ENCODE results near the gene ARL2BP. TPM values are rescaled to one million over a fixed set of nuclear protein-coding genes. Genes with fewer than 3 reads are reported as not detected.

The ARL2BP gene
- total and polyA plus RNA-seq, 9 of the 15 experiments (the other 6 are each of a cell fraction or from before 2014, with no cell fraction given): 16.7 to 41.8 (median 27.2) TPM

DNA sequence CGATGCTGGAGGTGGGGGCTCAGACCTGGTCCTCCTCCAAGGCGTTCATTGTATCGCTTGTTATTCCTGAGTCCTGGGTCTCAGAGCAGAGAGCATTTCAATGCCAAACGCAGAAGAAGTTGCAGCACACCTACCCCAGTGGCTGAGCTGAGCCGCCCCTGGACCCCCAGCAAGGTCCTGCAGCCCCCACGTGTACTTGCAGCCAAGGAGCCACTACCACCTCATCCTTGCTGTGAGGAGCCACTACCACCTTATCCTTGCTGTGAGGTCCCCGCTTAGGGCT lies 25.9 kb downstream of the ARL2BP start:
- Histone ChIP-seq H3K27me3 (ENCODE audit: control insufficient read depth in 2 of 2, insufficient read depth in 2 of 2, low read length in 2 of 2) (no peaks in the 10 kb centered on the region), H3K4me1 (replicated peaks in 1 of 2; ENCODE audit: control insufficient read depth in 2 of 2, insufficient read depth in 2 of 2, low read length in 2 of 2) (peaks cover 25 to 31% of the 10 kb centered on the region in 2 experiments), H3K9ac (ENCODE audit: insufficient read depth in 1 of 2, low read depth in 2 of 2, low read length in 2 of 2) (0 out of 4 replicates have a peak overlapping the region, but pooled peaks of 1 of the 2 experiments have one; percentile 13), H3K9me1 (ENCODE audit: control insufficient read depth, insufficient read depth, low read length) (no peaks in the 10 kb centered on the region), H3K4me3 (no peak overlapping the region), H3K27ac (ENCODE audit: extremely low read depth, low read depth, low read length) (no peak overlapping the region), H2AFZ (ENCODE audit: low read depth, low read length) (no peak overlapping the region), H3K36me3 (ENCODE audit: control insufficient read depth, insufficient read depth, low read length) (no peaks in the 10 kb centered on the region), H3K79me2 (ENCODE audit: control insufficient read depth, insufficient read depth, low read length) (no peaks in the 10 kb centered on the region), H3K4me2 (ENCODE audit: insufficient read depth, low read length) (no peak overlapping the region), H4K20me1 (replicated peaks; ENCODE audit: control insufficient read depth, insufficient read depth, low read length) (no peaks in the 10 kb centered on the region), H3K9me3 (replicated peaks; ENCODE audit: control insufficient read depth, insufficient read depth, low read depth, low read length) (no peaks in the 10 kb centered on the region)
- BruUV-seq (replicated peaks): no TSS peak
- no peak for FAIRE-seq
- WGBS (ENCODE audit: insufficient coverage, low coverage, missing lambda C conversion rate): 79% methylated on average over 7 of the region's 7 CpGs
- no peak for TF ChIP-seq MYC (IDR thresholded peaks at IDR 0.05; ENCODE audit: low read depth, low read length)
- no peak for TF ChIP-seq MYC (CRISPR knock-in tag; IDR thresholded peaks at IDR 0.05; ENCODE audit: borderline replicate concordance, low read depth)
- no peak for TF ChIP-seq ZNF780A (CRISPR knock-in tag; IDR thresholded peaks at IDR 0.05)
- TF ChIP-seq, protein P1, sequence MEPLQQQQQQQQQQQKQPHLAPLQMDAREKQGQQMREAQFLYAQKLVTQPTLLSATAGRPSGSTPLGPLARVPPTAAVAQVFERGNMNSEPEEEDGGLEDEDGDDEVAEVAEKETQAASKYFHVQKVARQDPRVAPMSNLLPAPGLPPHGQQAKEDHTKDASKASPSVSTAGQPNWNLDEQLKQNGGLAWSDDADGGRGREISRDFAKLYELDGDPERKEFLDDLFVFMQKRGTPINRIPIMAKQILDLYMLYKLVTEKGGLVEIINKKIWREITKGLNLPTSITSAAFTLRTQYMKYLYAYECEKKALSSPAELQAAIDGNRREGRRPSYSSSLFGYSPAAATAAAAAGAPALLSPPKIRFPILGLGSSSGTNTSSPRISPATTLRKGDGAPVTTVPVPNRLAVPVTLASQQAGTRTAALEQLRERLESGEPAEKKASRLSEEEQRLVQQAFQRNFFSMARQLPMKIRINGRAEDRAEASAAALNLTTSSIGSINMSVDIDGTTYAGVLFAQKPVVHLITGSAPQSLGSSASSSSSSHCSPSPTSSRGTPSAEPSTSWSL (CRISPR knock-in tag; IDR thresholded peaks at IDR 0.05; ENCODE audit: borderline replicate concordance): no peak
- ChIA-PET POLR2A (interaction anchor here (0.6 to 1.1 kb wide), 2 partner anchors 182 to 338 kb away, joined by 3 to 5 read pairs; no protein-coding TSS in a partner anchor), CTCF (ENCODE audit: low intra/inter-chr PET ratio) (no interaction called here)
- intact Hi-C loops (cut with micrococcal nuclease): no loop called here
- peak in 1 of 4 experiments; percentile 4 for DNase-seq (ENCODE audit: extremely low read depth in 1 of 4, low spot score in 3 of 4)
- ATAC-seq: no peak
- in situ Hi-C loops (cut with MboI): no loop called here

All from K562 (cell line).